GM21619 (cell line): ENCODE data around the gene AGRN.
"Not testable (repeated sequence)": the region's sequence is repeated elsewhere in the genome, so short reads cannot be mapped to it uniquely, and the experiment has no call there.

Experiments used
- ATAC-seq: cut with Tn5 transposase; IDR thresholded peaks from one replicate; pipeline ENCODE4 v1.9.1; 2021; ENCODE audit not compliant: unreplicated experiment

Gene AGRN

DNA sequence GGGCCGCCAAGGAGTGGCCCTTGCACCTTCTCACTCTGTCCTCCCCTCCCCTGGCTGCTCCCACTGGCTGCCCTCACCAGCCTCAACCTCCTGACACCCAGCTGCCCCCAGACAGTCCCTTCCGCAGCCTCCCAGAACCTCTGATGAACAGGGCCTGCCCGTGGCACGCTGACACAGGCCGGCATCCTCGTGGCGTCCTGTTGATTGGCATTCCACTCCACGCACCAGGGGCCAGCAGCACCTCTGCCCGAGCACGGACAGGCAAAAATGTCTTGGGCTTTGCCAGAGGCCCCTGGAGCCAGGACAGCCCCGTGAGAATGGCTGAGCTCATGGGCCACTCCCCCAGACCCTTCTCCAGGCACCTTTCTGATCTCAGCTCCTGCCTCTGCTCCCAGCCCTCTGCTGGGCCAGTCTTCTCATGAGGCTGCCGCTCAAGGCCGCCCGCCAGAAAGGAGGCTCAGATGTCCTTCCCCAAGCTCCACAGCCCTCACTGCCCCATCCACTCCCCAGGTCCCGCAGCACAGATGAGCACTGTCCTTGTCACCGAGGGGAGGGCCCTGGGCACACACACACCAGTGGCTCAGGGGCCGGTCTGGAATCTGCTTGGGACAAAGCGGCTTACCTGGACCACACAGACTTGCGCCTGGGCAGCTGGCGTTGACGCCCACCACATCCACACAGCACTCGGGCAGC is 70.0 kb downstream of the AGRN start:
- ATAC-seq: no peak

DNA sequence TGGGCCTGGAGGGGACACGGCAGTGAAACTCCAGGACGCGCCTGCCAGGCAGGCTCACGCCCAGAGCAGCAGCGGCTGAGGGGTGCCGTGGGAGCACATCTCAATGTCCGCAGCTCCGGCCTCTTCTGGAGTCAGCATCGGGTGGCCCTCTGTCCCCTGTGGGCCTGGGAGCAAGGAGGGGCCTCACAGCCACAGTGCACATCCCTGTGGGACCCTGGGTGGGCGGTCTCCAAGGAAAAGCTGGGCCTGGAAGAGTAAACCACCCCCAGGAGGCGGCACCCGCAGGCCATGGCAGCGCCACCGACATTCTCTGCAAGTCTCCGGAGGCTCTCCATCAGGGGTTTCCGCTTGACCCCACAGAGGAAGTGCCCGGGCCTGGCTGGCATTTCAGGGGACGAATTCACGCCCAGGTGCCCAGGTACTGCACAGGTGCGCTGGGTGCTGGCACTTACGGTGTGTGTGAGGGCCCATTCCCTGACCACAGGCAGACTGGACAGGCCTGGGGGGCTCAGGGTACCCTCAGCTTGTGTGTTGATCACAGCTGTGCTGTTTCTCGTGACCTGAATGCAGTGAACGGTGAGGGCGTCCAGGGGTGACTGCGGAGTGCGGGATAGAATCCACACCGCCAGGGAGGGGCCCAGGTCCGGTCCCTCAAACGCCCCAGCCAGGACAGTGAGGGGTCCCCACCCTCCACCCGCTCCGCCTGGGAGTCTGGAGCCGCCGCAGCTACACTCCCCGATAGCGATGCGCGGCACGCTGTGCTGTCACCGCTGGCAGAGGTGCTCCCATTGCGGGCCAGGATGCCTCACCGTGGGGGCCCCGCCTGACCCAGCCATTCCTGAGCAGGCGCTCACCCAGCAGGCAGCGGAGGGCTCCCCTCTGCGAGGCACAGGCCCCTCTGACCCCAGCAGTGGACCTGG is 70.8 kb downstream of the AGRN start:
- ATAC-seq: no peak

DNA sequence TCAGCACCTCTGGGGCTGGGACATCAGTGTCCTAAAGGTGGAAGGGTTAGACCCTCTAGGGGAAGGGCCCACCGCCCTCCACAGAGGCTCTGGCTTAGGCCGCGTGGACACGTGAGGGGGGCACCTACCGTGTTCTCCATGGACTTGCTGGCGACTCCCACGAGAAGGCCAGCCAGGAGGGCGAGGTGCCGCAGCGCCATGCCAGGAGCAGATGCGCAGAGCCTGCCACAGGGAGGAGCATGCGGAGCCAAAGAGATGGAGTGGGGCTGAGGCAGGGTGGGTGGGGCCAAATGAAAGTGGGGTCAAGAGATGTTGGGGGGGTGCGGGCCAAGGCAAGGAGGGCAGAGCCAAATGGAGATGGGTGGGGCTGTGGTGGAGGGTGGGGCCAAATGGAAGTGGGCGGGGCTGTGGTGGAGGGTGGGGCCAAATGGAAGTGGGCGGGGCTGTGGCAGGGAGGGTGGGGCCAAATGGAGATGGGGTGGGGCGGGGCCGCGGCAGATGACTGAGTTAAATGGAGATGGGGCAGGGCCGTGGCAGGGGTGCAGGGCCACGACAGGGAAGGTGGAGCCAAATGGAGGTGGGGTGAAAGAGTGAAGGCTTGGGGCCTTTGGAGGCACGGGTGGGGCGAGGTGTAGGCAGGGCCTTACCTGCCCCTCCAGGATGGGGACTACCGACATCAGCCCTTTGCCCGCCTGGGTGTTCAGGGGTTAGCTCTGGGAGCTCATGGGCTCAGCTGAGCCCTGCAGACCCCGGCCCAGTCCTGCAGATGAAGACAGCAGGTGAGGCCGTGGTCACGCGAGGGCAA is 71.6 kb downstream of the AGRN start:
- no peak for ATAC-seq

DNA sequence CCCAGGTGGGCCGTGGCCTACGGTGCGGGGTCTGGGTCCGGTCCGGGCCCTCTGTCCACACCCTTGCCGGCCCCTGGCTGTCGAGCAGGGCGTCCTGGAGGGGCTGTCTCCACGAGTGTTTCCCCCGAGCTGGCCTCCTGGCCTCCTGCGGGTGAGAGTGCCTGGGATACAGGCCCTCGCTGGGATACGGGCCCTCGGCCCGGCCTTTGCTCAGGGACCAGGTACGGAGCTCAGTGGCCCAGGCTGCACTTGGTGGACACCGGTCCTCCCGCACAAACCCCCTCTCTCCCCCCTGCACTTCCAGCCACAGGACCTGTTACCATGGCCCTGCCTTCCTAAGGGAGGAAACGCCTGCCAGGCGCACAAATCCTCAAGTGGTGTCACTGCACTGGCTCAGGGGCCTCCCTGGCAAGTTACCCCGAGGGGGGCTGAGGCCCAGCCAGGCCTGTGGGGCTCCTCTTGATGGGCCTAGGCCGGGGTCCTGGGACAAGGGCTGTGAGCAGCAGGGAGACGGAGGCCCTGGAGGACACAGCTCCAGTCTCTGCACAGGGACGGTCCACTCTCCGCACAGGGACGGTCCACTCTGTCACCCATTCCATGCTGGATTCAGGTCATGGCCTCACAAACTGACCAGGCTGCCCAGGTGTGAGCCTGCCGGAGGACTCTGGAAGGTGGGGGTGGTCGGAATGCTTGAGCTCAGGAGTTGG is 72.4 kb downstream of the AGRN start:
- ATAC-seq: no peak

DNA sequence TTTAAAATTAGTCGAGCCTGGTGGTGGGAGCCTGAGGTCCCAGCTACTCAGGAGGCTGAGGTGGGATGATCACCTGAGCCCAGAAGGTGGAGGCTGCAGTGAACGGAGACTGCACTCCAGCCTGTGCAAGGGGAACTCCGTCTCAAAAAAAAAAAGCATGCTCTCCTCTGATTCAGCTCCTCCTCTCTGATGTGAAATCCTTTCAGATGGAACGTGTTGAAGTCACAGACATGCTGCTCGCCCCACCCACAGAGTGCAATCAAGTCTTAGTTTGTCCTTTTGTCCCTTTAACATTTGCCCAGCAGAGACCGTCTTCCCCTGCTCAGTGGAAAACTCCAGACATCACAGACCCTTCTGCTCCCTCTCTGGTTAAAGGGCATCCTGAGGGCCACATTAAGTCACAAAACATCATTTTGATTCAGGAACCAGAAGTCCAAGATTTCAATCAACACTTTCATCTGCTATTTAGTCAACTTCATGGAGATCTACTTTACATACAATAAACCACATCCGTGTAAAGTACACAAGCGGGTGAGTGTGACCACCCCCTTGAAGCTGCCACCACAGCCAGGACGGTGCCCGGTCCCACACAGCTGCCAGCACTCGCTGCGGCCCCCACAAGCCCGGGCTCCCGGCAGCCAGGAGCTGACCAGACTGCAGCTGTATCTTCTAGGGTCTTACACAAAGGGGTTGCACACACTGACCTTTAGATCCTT is 73.1 kb downstream of the AGRN start:
- no peak for ATAC-seq

DNA sequence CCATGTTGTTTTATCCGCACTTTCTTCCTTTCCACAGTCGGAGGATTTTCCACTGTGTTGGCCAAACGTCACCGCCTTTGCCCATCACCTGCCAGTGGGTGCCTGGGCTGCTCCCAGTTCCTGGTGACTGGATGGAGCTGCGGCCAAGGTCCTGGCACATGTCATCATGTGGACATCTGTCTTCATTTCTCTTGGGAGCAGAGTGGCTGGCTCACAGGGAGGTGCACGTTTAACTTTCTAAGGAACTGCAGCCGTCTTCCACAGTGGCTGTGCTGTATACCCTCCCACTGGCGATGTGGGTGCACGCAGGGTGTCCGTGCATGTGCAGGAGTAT is 73.7 kb downstream of the AGRN start:
- no peak for ATAC-seq

DNA sequence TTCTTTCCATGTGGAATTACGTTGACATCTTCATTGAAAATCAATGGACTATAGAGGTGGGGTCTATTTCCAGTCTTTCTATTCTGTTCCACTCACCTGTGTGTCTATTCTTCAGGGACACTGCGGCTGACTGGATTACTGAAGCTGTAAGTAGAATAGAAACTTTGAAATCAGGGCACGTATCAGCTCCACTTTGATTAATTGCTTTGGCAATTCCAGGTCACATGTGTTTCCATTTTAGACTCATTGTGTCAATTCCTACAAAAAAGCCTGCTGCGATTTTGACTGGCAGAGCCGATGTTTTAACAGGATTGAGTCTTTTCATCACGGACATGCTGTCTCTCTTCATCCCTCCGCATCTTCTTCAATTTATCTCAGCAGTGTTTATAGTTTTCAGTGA is 75.1 kb downstream of the AGRN start:
- ATAC-seq: no peak

DNA sequence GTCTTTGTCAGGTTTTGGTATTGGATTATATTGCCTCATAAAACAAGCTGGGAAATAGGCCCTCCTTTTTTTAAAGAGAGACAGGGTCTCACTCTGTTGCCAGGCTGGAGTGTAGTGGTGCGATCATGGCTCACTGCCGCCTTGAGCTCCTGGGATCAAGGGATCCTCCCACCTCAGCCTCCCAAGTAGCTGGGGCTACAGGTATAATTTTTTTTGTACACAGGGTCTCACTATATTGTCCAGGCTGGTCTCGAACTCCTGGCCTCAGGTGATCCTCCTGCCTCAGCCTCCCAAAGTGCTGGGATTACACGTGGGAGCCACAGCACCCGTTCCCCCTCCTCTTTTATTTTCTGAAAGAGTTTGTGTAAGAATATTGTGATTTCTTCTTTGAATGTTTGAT is 76.2 kb downstream of the AGRN start:
- ATAC-seq: not testable (repeated sequence)

DNA sequence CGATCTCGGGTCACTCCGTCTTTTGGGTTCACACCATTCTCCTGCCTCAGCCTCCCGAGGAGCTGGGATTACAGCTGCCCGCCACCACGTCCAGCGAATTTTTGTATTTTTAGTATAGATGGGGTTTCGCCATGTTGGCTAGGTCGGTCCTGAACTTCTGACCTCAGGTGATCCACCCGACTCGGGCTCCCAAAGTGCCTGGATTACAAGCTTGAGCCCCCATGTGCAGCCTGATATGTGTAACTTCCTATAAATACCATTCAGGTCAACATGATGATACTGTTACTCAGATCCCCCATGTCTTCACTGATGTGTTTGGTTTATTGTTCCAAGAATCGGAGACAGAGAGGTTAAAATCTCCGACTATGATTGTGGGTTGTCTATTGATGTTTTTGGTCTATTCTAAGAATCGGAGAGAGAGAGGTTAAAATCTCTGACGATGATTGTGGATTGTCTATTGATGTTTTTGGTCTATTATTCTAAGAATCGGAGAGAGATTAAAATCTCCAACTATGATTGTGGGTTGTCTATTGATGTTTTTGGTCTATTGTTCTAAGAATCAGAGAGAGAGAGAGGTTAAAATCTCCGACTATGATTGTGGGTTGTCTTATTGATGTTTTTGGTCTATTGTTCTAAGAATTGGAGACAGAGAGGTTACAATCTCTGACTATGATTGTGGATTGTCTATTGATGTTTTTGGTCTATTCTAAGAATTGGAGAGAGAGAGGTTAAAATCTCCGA is 78.9 kb downstream of the AGRN start:
- no peak for ATAC-seq

DNA sequence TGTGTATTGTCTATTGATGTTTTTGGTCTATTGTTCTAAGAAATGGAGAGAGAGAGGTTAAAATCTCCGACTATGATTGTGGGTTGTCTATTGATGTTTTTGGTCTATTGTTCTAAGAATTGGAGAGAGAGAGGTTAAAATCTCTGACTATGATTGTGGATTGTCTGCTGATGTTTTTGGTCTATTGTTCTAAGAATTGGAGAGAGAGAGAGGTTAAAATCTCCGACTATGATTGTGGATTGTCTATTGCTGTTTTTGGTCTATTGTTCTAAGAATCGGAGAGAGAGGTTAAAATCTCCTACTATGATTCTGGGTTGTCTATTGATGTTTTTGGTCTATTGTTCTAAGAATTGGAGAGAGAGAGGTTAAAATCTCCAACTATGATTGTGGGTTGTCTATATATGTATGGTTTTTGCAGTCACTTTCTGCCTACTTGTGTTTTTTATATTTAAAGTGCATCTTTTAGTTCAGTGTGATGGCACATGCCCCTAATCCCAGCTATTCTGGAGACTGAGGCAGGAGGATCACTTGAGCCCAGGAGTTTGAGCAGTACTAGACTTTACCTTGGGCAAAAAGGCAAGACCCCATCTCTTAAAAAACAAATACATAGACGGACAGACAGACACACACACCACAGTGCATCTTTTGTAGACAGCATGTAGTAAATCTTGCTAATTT is 79.7 kb downstream of the AGRN start:
- ATAC-seq: no peak

DNA sequence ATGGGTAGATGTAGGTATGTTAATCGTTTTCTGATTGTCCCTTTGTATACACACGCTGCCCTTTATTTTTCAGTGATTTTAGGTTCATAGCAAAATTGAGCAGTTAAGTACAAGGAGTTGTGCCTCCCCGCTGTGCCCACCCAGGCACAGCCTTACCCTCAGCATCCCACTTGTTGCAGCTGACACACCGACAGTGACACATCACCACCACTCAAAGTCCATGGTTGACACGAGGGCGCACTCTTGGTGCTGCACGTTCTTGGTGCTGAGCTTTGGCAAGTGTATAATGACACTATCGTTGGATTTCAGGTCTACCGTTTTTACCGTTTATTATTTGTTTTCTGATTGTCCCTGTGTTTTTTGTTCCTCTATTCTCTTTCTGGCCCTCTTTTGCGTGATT is 80.4 kb downstream of the AGRN start:
- ATAC-seq: no peak

DNA sequence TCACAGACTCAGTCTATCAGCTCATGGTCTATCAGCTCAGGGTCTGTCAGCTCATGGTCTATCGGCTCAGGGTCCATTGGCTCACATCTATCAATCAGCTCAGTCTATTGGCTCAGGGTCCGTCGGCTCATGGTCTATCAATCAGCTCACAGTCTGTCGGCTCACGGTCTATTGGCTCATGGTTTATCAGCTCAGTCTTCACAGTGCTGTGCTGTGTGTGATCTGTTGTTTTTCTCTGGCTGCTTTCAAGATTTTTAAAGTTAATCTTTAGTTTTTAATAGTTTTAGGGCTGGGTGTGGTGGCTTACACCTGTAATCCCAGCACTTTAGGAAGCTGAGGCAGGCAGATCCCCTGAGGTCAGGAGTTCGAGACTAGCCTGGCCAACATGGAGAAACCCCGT is 81.6 kb downstream of the AGRN start:
- ATAC-seq: no peak

DNA sequence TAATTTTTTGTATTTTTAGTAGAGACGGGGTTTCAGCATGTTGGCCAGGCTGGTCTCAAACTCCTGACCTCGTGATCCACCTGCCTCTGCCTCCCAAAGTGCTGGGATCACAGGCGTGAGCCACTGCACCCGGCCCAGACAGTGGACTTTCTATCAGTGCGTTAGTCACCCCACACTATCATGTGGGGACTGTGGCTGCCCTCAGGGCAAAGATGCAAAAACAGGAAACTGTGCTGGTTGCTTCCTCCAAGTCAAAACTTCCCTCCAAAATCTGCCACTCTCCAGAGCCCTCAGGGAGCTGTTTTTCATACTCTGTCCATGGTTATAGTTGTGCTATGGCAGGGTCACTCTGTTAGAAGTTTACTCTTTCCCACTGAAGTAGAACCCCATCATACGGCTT is 84.2 kb downstream of the AGRN start:
- not testable (repeated sequence) for ATAC-seq
